Testis (tissue), 2 donors: Measurements from ENCODE around the gene TNFSF13.

Source experiments
- POLR2A ChIP-seq: fragments of 450-650 bp; IDR thresholded peaks from one replicate; pipeline ENCODE4 v1.6.1; 2017; ENCODE audit warnings: antibody characterized with exemption, mild to moderate bottlenecking, moderate library complexity
- TF ChIP-seq, protein P1 (sequence below), 3 experiments: fragments of 450-650 bp in 2 of 3; fragments of 200-600 bp in 1 of 3; sonication (generic) in 1 of 3; IDR thresholded peaks; one replicate each; pipeline ENCODE4 v1.5.1; 2016 to 2019; ENCODE audit warnings: antibody characterized with exemption in 3 of 3, mild to moderate bottlenecking in 2 of 3, moderate library complexity in 1 of 3

DNA sequence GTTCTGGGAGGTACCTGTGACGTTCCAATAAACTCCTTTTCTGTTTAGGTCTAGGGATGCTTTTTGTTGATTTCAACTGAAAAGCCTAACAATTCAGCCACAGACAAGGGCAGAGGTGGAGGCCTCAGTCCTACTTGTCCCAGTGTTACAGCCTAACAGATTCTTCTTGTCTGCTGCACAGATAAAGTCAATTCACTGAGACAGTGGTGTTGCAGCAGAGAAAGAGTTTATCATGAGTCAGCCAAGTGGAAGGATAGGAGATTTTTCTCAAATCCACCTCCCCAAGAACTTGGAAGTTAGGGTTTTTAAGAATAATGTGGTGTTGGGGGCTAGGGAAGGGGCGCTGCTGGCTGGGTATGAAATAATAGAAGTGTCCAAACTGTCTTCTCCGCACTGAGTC, 20.5 kb upstream of the TNFSF13 start:
- TF ChIP-seq, protein P1, sequence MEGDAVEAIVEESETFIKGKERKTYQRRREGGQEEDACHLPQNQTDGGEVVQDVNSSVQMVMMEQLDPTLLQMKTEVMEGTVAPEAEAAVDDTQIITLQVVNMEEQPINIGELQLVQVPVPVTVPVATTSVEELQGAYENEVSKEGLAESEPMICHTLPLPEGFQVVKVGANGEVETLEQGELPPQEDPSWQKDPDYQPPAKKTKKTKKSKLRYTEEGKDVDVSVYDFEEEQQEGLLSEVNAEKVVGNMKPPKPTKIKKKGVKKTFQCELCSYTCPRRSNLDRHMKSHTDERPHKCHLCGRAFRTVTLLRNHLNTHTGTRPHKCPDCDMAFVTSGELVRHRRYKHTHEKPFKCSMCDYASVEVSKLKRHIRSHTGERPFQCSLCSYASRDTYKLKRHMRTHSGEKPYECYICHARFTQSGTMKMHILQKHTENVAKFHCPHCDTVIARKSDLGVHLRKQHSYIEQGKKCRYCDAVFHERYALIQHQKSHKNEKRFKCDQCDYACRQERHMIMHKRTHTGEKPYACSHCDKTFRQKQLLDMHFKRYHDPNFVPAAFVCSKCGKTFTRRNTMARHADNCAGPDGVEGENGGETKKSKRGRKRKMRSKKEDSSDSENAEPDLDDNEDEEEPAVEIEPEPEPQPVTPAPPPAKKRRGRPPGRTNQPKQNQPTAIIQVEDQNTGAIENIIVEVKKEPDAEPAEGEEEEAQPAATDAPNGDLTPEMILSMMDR (IDR thresholded peaks at IDR 0.05): no peak
- TF ChIP-seq POLR2A: no peak
